Heart left ventricle (tissue), 16 donors: ENCODE data around the gene MRC2. TPM values are rescaled to one million over a fixed set of nuclear protein-coding genes. Genes with fewer than 3 reads are reported as not detected.

Experiments used
- ATAC-seq, 4 donors: fragments of 200-7000 bp; cut with Tn5 transposase; one replicate each; pipeline ENCODE4 v1.9.1; 2020 to 2022; ENCODE audit warnings: moderate library complexity in 4 of 4, mild to moderate bottlenecking in 3 of 4, moderate number of reproducible peaks in 1 of 4
- DNase-seq, 5 donors: peaks; one replicate each; pipeline ENCODE4 v3.0.0-alpha.2; 2020
- H3K27ac ChIP-seq, 12 donors: fragments of 200-600 bp; sonication (generic) in 4 of 12; one replicate each; pipeline versions ENCODE4 v1.5.0 to v1.8.0; 2016 to 2022; ENCODE audit warnings: mild to moderate bottlenecking in 2 of 12
- H3K27me3 ChIP-seq, 9 donors: fragments of 200-600 bp; sonication (generic) in 2 of 9; one replicate each; pipeline versions ENCODE4 v1.5.1 to v1.8.0; 2016 to 2022; ENCODE audit warnings: mild to moderate bottlenecking in 3 of 9
- H3K36me3 ChIP-seq, 9 donors: fragments of 200-600 bp; sonication (generic) in 2 of 9; one replicate each; pipeline versions ENCODE4 v1.5.0 to v1.8.0; 2018 to 2022; ENCODE audit warnings: mild to moderate bottlenecking in 2 of 9
- H3K4me1 ChIP-seq, 12 donors: fragments of 200-600 bp; sonication (generic) in 4 of 12; one replicate each; pipeline versions ENCODE4 v1.5.0 to v1.8.0; 2016 to 2022; ENCODE audit warnings: mild to moderate bottlenecking in 3 of 12
- H3K4me3 ChIP-seq, 12 donors: fragments of 200-600 bp; sonication (generic) in 4 of 12; one replicate each; pipeline versions ENCODE4 v1.5.0 to v1.8.0; 2017 to 2022; ENCODE audit warnings: mild to moderate bottlenecking in 9 of 12, moderate library complexity in 4 of 12
- H3K9me3 ChIP-seq, 12 donors: fragments of 200-600 bp; sonication (generic) in 4 of 12; one replicate each; pipeline versions ENCODE4 v1.5.0 to v1.8.0; 2016 to 2022; ENCODE audit warnings: mild to moderate bottlenecking in 1 of 12
- POLR2A ChIP-seq, 2 donors: fragments of 450-650 bp; IDR thresholded peaks; one replicate each; pipeline ENCODE4 v1.6.1; 2017; ENCODE audit warnings: antibody characterized with exemption in 2 of 2, mild to moderate bottlenecking in 2 of 2, moderate library complexity in 2 of 2
- WGBS, 4 donors: extraction: QIAGEN DNeasy Blood & Tissue Kit in 2 of 4; methylation state at CpG; one replicate each; pipeline versions ENCODE4 v1.1.5 to v1.1.7; 2013 to 2018; 5-methylcytosine and 5-hydroxymethylcytosine counted together
- intact Hi-C, 10 donors: fragments of 100-400 bp; cut with DNase I; formaldehyde crosslinking; loops; one replicate each; pipeline versions ENCODE4 v1.11.1 to v1.14.2; 2022
- polyA plus RNA-seq, 2 donors: library from polyadenylated mRNA; stranded (reverse); fragments of 200-250 nt; gene quantifications; one replicate each; pipeline ENCODE4 v1.2.3, GENCODE V29; 2013
- total RNA-seq, 9 donors: library from RNA; depleted of rRNA in 2 of 9; stranded (reverse); fragments of >200 nt in 2 of 9; fragmentation: NEBNext Ultra II Directional in 3 of 9; extraction: Animal tissue kit (Norgen Biotek cat#: 25700) in 3 of 9; gene quantifications; one replicate each; pipeline versions ENCODE4 v1.1.0 to v1.2.4, GENCODE V29; 2016 to 2023
- TF ChIP-seq, protein P1 (sequence below), 12 donors: fragments of 200-600 bp; sonication (generic) in 4 of 12; IDR thresholded peaks; one replicate each; pipeline versions ENCODE4 v1.5.0 to v1.8.0; 2018 to 2022; ENCODE audit warnings: antibody characterized with exemption in 12 of 12, mild to moderate bottlenecking in 5 of 12
- donor health status: ischemic (EF 13 %, LVEDD 7.1; RV severe dilation, severe dysfunction).
- donor health status: healthy with polysubstance abuse.
- donor health status: DM: no; HTN: yes; CAD: no.
- donor health status: DM: no; HTN: no; CAD: no.
- donor health status: ischemic (EF 25% LVEDD 6.9; RV normal size, moderate dysfunction).
- donor health status: ischemic (EF 25% LVEDD 5.7; RV mildly dilated, moderate dysfunction).
- donor health status: healthy.
- donor health status: DM: yes; HTN: yes; CAD: no.
- donor health status: ischemic (EF 35%, LVEDD 5.7; RV mildly dilated, moderate dysfunction).
- donor health status: nonischemic (EF 11% LVEDD 7.7; RV severe dilation, severe dysfunction).
- donor health status: DM: yes; HTN: yes; CAD: no.
- donor health status: PGD.
- donor health status: ischemic (EF 29% LVEDD 5.4; RV normal size, mild dysfunction).
- donor health status: nonischemic (EF 23%, LVEDD 6.1; RV moderate dilation, normal function).

MRC2 gene
- total and polyA plus RNA-seq, 11 donors, result 13.1 to 50.8 (median 21.0) TPM

DNA sequence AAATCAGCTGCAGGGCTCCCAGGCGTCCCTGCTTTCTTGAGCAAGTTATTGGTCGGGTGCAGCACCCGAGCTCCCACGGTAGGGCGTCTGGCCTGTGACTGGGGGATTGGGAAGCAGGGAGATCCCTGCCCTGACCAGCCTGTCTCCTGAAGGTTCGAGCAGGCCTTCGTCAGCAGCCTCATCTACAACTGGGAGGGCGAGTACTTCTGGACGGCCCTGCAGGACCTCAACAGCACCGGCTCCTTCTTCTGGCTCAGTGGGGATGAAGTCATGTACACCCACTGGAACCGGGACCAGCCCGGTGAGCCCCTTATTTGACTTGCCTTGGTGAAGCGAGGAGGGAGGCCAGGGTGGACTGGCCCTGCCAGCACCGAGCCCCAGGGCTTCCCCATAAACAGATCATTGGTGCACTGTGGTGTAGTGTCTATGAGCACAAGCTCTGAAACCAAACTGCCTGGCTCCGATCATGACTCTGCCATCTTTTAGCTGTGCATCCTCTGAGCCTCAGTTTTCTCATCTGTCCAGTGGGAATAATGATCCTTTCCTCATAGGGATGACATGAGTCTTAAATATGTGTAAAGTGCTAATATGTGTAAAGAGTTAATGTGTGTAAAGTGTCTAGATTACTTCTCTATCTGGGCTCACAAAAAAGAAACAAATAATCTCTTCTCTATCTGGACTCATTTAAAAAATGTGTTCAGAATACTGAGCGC lies 48.9 kb downstream of the MRC2 start:
- peak in 1 of 5 donors; percentile 42 for DNase-seq
- Histone ChIP-seq H3K4me1 (peaks cover 0 to 8% (median 0%) of the 10 kb centered on the region in 12 donors), H3K4me3 (no peak overlapping the region), H3K9me3 (no peaks in the 10 kb centered on the region), H3K36me3 (peaks cover 0 to 67% (median 7%) of the 10 kb centered on the region in 9 donors), H3K27ac (no peak overlapping the region), H3K27me3 (no peaks in the 10 kb centered on the region)
- TF ChIP-seq POLR2A (IDR thresholded peaks at IDR 0.05), result no peak
- TF ChIP-seq, protein P1, sequence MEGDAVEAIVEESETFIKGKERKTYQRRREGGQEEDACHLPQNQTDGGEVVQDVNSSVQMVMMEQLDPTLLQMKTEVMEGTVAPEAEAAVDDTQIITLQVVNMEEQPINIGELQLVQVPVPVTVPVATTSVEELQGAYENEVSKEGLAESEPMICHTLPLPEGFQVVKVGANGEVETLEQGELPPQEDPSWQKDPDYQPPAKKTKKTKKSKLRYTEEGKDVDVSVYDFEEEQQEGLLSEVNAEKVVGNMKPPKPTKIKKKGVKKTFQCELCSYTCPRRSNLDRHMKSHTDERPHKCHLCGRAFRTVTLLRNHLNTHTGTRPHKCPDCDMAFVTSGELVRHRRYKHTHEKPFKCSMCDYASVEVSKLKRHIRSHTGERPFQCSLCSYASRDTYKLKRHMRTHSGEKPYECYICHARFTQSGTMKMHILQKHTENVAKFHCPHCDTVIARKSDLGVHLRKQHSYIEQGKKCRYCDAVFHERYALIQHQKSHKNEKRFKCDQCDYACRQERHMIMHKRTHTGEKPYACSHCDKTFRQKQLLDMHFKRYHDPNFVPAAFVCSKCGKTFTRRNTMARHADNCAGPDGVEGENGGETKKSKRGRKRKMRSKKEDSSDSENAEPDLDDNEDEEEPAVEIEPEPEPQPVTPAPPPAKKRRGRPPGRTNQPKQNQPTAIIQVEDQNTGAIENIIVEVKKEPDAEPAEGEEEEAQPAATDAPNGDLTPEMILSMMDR (IDR thresholded peaks at IDR 0.05), result no peak
- 94 to 96% (median 95%) methylated on average over 11 to 16 of the region's 16 CpGs for WGBS, 4 donors
- intact Hi-C loops, result loop anchor here in 4 of 10 donors (5.0 to 10.0 kb wide), 3 partner anchors 288 to 728 kb away; partner anchors contain the start of gene TANC2 (in 1 of the 4)
- no peak for ATAC-seq

DNA sequence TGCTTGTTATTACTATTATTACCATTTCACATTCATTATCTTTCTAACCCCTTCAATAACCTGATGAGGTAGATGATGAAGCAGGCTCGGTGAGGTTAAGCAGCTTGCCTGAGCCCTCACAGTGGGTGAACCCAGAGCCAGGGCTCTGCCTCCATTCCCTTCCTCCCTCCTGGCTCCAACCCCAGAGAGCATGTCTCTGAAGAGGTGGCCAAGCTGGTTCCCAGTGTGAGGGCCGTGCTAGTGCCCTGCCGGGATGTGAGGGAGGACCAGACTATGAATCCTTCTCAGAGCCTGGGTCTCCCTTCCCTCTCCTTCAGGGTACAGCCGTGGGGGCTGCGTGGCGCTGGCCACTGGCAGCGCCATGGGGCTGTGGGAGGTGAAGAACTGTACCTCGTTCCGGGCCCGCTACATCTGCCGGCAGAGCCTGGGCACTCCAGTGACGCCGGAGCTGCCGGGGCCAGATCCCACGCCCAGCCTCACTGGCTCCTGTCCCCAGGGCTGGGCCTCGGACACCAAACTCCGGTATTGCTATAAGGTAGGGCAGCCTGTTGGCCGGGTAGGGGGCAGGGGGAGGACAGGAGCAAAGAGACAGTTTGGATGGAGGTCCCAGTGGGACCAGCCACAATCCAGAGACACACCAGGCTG lies 49.6 kb downstream of the MRC2 start:
- no peak overlapping the region for H3K27ac ChIP-seq

DNA sequence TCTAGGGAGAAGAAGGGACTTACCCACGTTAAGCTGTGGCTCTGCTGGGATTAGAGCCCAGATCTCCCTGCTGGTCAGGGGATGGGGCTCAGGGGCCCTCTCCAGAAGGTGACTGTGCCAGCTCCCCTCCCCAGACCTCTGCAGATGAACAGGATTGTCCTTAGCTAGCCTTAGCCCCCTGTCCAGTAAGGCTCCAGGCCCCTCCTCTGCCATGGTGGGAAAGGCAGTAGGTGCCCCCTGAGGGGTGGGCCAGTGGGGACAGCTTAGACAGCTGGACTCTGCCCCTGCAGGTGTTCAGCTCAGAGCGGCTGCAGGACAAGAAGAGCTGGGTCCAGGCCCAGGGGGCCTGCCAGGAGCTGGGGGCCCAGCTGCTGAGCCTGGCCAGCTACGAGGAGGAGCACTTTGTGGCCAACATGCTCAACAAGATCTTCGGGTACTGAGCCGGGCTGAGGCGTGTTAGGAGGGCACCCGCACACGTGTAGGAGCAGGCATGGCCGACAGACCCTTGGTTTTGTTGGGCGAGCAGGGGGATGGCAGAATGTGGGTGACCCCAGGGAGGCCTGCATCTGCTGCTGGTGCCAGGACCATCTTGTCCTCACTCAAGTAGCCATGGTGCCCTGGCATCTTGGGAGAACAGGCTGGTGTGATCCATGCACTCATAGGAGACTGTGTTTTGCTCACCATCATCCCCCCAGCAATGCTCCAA lies 50.9 kb downstream of the MRC2 start:
- no peak overlapping the region for H3K4me3 ChIP-seq
- WGBS, 4 donors, result 93 to 97% (median 95%) methylated on average over 3 to 10 of the region's 10 CpGs
- no peaks in the 10 kb centered on the region for H3K27me3 ChIP-seq
- H3K4me1 ChIP-seq, result no peaks in the 10 kb centered on the region
- no peak for ATAC-seq
- TF ChIP-seq, protein P1 (IDR thresholded peaks at IDR 0.05), result no peak
- no peak for TF ChIP-seq POLR2A (IDR thresholded peaks at IDR 0.05)
- intact Hi-C loops, result loop anchor here in 4 of 10 donors (5.0 to 10.0 kb wide), 3 partner anchors 286 to 726 kb away; partner anchors contain the start of gene TANC2 (in 1 of the 4)
- peaks cover 0 to 65% (median 13%) of the 10 kb centered on the region in 9 donors for H3K36me3 ChIP-seq
- no peak overlapping the region for H3K27ac ChIP-seq
- DNase-seq, result peak in 1 of 5 donors; percentile 40
- no peaks in the 10 kb centered on the region for H3K9me3 ChIP-seq

More for the DNA sequence above, 49.6 kb downstream of the MRC2 start:
- DNase-seq (peak in 1 of 5 donors; percentile 45), ATAC-seq (no peak)
- TF ChIP-seq POLR2A (IDR thresholded peaks at IDR 0.05), result no peak
- TF ChIP-seq, protein P1 (IDR thresholded peaks at IDR 0.05), result no peak
- Histone ChIP-seq H3K9me3 (no peaks in the 10 kb centered on the region), H3K36me3 (peaks cover 0 to 68% (median 9%) of the 10 kb centered on the region in 9 donors), H3K4me1 (peaks cover 0 to 2% (median 0%) of the 10 kb centered on the region in 12 donors), H3K27me3 (no peaks in the 10 kb centered on the region), H3K4me3 (no peak overlapping the region)
- WGBS, 4 donors, result 95 to 97% (median 96%) methylated on average over 10 to 18 of the region's 18 CpGs
- intact Hi-C loops, result loop anchor here in 4 of 10 donors (5.0 to 10.0 kb wide), 3 partner anchors 288 to 728 kb away; partner anchors contain the start of gene TANC2 (in 1 of the 4)
